8988T (cell line): ENCODE results near the gene HNRNPR.

Experiments used
- DNase-seq: peaks from one replicate; pipeline ENCODE4 v3.0.0; 2011

The HNRNPR gene

GRCh38 chr1:23368562-23369334 lies 24.7 kb upstream of the HNRNPR start:
- DNase-seq = peak; percentile 44

- peak; percentile 60 for DNase-seq
Measured at GRCh38 chr1:23367791-23368561, 23.9 kb upstream of the HNRNPR start.

GRCh38 chr1:23367451-23367790 lies 23.3 kb upstream of the HNRNPR start:
- no peak for DNase-seq

- no peak for DNase-seq
Measured at GRCh38 chr1:23366598-23366997, 22.5 kb upstream of the HNRNPR start.

- no peak for DNase-seq
Measured at GRCh38 chr1:23366146-23366545, 22.1 kb upstream of the HNRNPR start.

GRCh38 chr1:23362218-23362713 lies 18.2 kb upstream of the HNRNPR start:
- no peak for DNase-seq

- no peak for DNase-seq
Measured at GRCh38 chr1:23358310-23358875, 14.3 kb upstream of the HNRNPR start.

- DNase-seq = no peak
Measured at GRCh38 chr1:23357138-23357908, 13.2 kb upstream of the HNRNPR start.

- DNase-seq = no peak
Measured at GRCh38 chr1:23356471-23357137, 12.5 kb upstream of the HNRNPR start.

GRCh38 chr1:23354245-23354644 lies 10.2 kb upstream of the HNRNPR start:
- DNase-seq = no peak

GRCh38 chr1:23352096-23352695 lies 8.1 kb upstream of the HNRNPR start:
- no peak for DNase-seq

- DNase-seq = no peak
Measured at GRCh38 chr1:23345920-23346319, 1.8 kb upstream of the HNRNPR start.

- no peak for DNase-seq
Measured at GRCh38 chr1:23344987-23345472, 946 bp upstream of the HNRNPR start.

GRCh38 chr1:23343221-23344110 lies 618 bp downstream of the HNRNPR start:
- no peak for DNase-seq

GRCh38 chr1:23341931-23342692 lies 2.0 kb downstream of the HNRNPR start:
- no peak for DNase-seq

- DNase-seq = no peak
Measured at GRCh38 chr1:23339632-23340031, 4.5 kb downstream of the HNRNPR start.

GRCh38 chr1:23337869-23338268 lies 6.2 kb downstream of the HNRNPR start:
- no peak for DNase-seq

- no peak for DNase-seq
Measured at GRCh38 chr1:23331713-23332112, 12.4 kb downstream of the HNRNPR start.

- no peak for DNase-seq
Measured at GRCh38 chr1:23330846-23331245, 13.2 kb downstream of the HNRNPR start.

GRCh38 chr1:23325393-23325792 lies 18.7 kb downstream of the HNRNPR start:
- no peak for DNase-seq
